Fibroblast of mammary gland (primary cell): ENCODE data around the gene FIS1.

ENCODE experiments used
- DNase-seq: peaks from one replicate; pipeline ENCODE4 v3.0.0-alpha.2; 2010; ENCODE audit warnings: low read depth
- H3K4me3 ChIP-seq: 2 replicates; pipeline ENCODE4 v1.5.1; 2011; ENCODE audit warnings: low read depth, mild to moderate bottlenecking, low read length, moderate library complexity; ENCODE audit not compliant: control insufficient read depth
- TF ChIP-seq, protein P1 (sequence below): conservative IDR thresholded peaks from 2 replicates; pipeline ENCODE4 v1.5.1; 2011; ENCODE audit warnings: low read depth, low read length, inconsistent platforms; ENCODE audit not compliant: control insufficient read depth, insufficient read depth

Gene FIS1

DNA sequence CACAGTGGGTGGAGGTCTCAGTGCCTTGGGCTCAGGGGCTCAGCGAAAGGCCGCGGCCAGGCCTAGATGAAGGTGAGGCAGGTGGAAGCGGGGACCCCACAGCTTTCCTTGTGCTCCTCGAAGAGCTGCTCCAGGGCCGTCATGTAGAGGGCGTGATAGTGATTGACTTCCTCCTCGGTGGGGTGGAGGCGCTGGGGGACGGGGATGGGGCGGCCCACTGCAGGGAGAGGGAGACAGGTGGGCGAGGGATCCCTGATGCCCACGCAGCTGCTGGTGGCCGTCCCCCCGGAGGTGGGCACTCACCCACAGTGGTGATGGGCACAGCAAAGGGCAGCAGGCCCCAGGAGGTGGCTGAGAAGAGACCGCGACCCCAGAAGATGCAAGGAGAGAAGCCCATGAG is 49.0 kb downstream of the FIS1 start:
- TF ChIP-seq, protein P1, sequence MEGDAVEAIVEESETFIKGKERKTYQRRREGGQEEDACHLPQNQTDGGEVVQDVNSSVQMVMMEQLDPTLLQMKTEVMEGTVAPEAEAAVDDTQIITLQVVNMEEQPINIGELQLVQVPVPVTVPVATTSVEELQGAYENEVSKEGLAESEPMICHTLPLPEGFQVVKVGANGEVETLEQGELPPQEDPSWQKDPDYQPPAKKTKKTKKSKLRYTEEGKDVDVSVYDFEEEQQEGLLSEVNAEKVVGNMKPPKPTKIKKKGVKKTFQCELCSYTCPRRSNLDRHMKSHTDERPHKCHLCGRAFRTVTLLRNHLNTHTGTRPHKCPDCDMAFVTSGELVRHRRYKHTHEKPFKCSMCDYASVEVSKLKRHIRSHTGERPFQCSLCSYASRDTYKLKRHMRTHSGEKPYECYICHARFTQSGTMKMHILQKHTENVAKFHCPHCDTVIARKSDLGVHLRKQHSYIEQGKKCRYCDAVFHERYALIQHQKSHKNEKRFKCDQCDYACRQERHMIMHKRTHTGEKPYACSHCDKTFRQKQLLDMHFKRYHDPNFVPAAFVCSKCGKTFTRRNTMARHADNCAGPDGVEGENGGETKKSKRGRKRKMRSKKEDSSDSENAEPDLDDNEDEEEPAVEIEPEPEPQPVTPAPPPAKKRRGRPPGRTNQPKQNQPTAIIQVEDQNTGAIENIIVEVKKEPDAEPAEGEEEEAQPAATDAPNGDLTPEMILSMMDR, result no peak
- no peak overlapping the region for H3K4me3 ChIP-seq
- DNase-seq, result no peak
